Lower lobe of right lung (tissue), 2 donors: ENCODE results near the gene TMEM244. TPM values are rescaled to one million over a fixed set of nuclear protein-coding genes. Genes with fewer than 3 reads are reported as not detected.

ENCODE experiments used
- ATAC-seq, 2 donors: fragments of 200-7000 bp; cut with Tn5 transposase; one replicate each; pipeline ENCODE4 v1.9.1; 2020 to 2022; ENCODE audit warnings: mild to moderate bottlenecking in 2 of 2, moderate library complexity in 2 of 2
- DNase-seq: peaks from one replicate; pipeline ENCODE4 v3.0.0-alpha.2; 2020
- H3K27ac ChIP-seq: fragments of 200-600 bp; one replicate; pipeline ENCODE4 v1.8.0; 2022
- H3K27me3 ChIP-seq: fragments of 200-600 bp; one replicate; pipeline ENCODE4 v1.8.0; 2022; ENCODE audit warnings: low read depth
- H3K36me3 ChIP-seq: fragments of 200-600 bp; one replicate; pipeline ENCODE4 v1.8.0; 2022; ENCODE audit warnings: mild to moderate bottlenecking
- H3K4me1 ChIP-seq: fragments of 200-600 bp; one replicate; pipeline ENCODE4 v1.8.0; 2022
- H3K4me3 ChIP-seq: fragments of 200-600 bp; one replicate; pipeline ENCODE4 v1.8.0; 2022; ENCODE audit warnings: mild to moderate bottlenecking
- H3K9me3 ChIP-seq: fragments of 200-600 bp; one replicate; pipeline ENCODE4 v1.8.0; 2022
- CTCF ChIP-seq: fragments of 200-600 bp; IDR thresholded peaks from one replicate; pipeline ENCODE4 v1.8.0; 2022; ENCODE audit warnings: antibody characterized with exemption, mild to moderate bottlenecking
- intact Hi-C: fragments of 100-400 bp; cut with DNase I; formaldehyde crosslinking; loops from one replicate; pipeline ENCODE4 v1.11.0; 2022
- total RNA-seq: library from RNA; stranded (reverse); fragmentation: NEBNext Ultra II Directional; extraction: Animal tissue kit (Norgen Biotek cat#: 25700); gene quantifications from one replicate; pipeline ENCODE4 v1.2.1, GENCODE V29; 2021
- donor health status: DM: no; HTN: yes; CAD: no; lungs with severe emphysema.

TMEM244 gene
- total RNA-seq, 1 donor from 2014 or later, result not detected

- H3K27ac ChIP-seq, result no peak overlapping the region
- H3K4me1 ChIP-seq, result no peaks in the 10 kb centered on the region
- H3K4me3 ChIP-seq, result no peak overlapping the region
- intact Hi-C loops, result no loop called here
- no peaks in the 10 kb centered on the region for H3K27me3 ChIP-seq
- ATAC-seq (no peak), DNase-seq (no peak)
- no peak for TF ChIP-seq CTCF
- no peaks in the 10 kb centered on the region for H3K9me3 ChIP-seq
- no peaks in the 10 kb centered on the region for H3K36me3 ChIP-seq
Measured at GRCh38 chr6:129785047-129785755, 75.9 kb downstream of the TMEM244 start.

Other genes starting within 250 kb of the TMEM244 start
- 57.9 TPM for gene ARHGAP18, start 151.1 kb downstream of the TMEM244 start, total RNA-seq
- 11.8 TPM for gene L3MBTL3, start 157.3 kb upstream of the TMEM244 start, total RNA-seq